Adrenal gland (tissue), 5 donors: ENCODE measurements around the gene JPH2.

Experiments
- POLR2A ChIP-seq, 2 donors: fragments of 450-650 bp; IDR thresholded peaks; one replicate each; pipeline ENCODE4 v1.6.1; 2017; ENCODE audit warnings: antibody characterized with exemption in 2 of 2, mild to moderate bottlenecking in 2 of 2, moderate library complexity in 1 of 2
- TF ChIP-seq, protein P1 (sequence below), 6 experiments: fragments of 450-650 bp in 4 of 6; fragments of 200-600 bp in 2 of 6; sonication (generic) in 1 of 6; IDR thresholded peaks; 1 replicate in 5 of 6; 2 replicates in 1 of 6; pipeline versions ENCODE4 v1.5.1 to v1.8.0; 2016 to 2021; ENCODE audit warnings: antibody characterized with exemption in 6 of 6, mild to moderate bottlenecking in 2 of 6, moderate library complexity in 1 of 6
- donor health status: DM: no; HTN: no; CAD: no.

DNA sequence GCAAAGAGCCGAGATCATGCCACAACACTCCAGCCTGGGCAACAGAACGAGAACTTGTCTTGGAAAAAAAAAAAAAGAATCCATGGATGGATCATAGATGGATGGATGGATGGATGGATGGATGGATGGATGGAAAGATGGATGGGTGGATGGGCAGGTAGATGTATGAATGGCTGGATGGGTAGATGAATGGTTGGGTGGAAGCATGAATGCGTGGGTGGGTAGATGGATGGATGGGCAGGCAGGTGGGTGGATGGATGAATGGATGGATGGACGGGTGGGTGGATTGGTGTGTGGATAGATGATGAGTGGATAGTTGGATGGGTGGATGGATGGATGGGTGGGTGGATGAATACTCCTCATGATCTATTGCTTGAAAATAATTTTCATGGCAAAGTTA, 1.4 kb downstream of the JPH2 start:
- TF ChIP-seq, protein P1, sequence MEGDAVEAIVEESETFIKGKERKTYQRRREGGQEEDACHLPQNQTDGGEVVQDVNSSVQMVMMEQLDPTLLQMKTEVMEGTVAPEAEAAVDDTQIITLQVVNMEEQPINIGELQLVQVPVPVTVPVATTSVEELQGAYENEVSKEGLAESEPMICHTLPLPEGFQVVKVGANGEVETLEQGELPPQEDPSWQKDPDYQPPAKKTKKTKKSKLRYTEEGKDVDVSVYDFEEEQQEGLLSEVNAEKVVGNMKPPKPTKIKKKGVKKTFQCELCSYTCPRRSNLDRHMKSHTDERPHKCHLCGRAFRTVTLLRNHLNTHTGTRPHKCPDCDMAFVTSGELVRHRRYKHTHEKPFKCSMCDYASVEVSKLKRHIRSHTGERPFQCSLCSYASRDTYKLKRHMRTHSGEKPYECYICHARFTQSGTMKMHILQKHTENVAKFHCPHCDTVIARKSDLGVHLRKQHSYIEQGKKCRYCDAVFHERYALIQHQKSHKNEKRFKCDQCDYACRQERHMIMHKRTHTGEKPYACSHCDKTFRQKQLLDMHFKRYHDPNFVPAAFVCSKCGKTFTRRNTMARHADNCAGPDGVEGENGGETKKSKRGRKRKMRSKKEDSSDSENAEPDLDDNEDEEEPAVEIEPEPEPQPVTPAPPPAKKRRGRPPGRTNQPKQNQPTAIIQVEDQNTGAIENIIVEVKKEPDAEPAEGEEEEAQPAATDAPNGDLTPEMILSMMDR (IDR thresholded peaks at IDR 0.05), result no peak
- TF ChIP-seq POLR2A (IDR thresholded peaks at IDR 0.05), result no peak
